ENCODE results near the gene TNKS2. TPM values are rescaled to one million over a fixed set of nuclear protein-coding genes. Genes with fewer than 3 reads are reported as not detected.
"Not testable (repeated sequence)": the region's sequence is repeated elsewhere in the genome, so short reads cannot be mapped to it uniquely, and the experiment has no call there.

The TNKS2 gene
- total and polyA plus RNA-seq, 5 donors, result 6.1 to 21.4 (median 18.4) TPM

- intact Hi-C loops (cut with DNase I), result no loop called here
- H3K27ac ChIP-seq (ENCODE audit: low read length), result peak overlapping the region; percentile 72
- no peaks in the 10 kb centered on the region for H3K4me1 ChIP-seq (ENCODE audit: control insufficient read depth, insufficient read depth, low read length)
- H3K27me3 ChIP-seq (ENCODE audit: control insufficient read depth, insufficient read depth), result no peaks in the 10 kb centered on the region
- H3K4me3 ChIP-seq (ENCODE audit: low read length), result peak overlapping the region; percentile 70
- H3K9me3 ChIP-seq (ENCODE audit: control insufficient read depth, low read length), result no peaks in the 10 kb centered on the region
- DNase-seq, result peak; percentile 20 to 61 (median 61)
- peak; percentile 29 to 49 for ATAC-seq
- 6% methylated on average over 11 of the region's 11 CpGs for WGBS
These were observed 1.7 kb upstream of the TNKS2 start for GRCh38 chr10:91796331-91797047.

GRCh38 chr10:91797048-91797690, 1.1 kb upstream of the TNKS2 start:
- intact Hi-C loops (cut with DNase I), result no loop called here

GRCh38 chr10:91798649-91799611, 704 bp downstream of the TNKS2 start:
- H3K4me1 ChIP-seq (ENCODE audit: control insufficient read depth, insufficient read depth, low read length), result peaks cover 8% of the 10 kb centered on the region
- peak overlapping the region; percentile 70 for H3K4me3 ChIP-seq (ENCODE audit: low read length)
- DNase-seq (peak in 1 of 3 donors; percentile 53), ATAC-seq (peak; percentile 5 to 42)
- under 1% methylated on average over 54 of the region's 54 CpGs for WGBS
- no peaks in the 10 kb centered on the region for H3K9me3 ChIP-seq (ENCODE audit: control insufficient read depth, low read length)
- intact Hi-C loops (cut with DNase I), result no loop called here
- H3K27me3 ChIP-seq (ENCODE audit: control insufficient read depth, insufficient read depth), result no peaks in the 10 kb centered on the region
- H3K27ac ChIP-seq (ENCODE audit: low read length), result peak overlapping the region; percentile 82

More at GRCh38 chr10:91797048-91797690, 1.1 kb upstream of the TNKS2 start:
- H3K4me3 ChIP-seq (ENCODE audit: low read length), result peak overlapping the region; percentile 70
- WGBS, result 45% methylated on average over 3 of the region's 3 CpGs
- no peaks in the 10 kb centered on the region for H3K9me3 ChIP-seq (ENCODE audit: control insufficient read depth, low read length)
- DNase-seq, result no peak
- no peak for ATAC-seq
- no peaks in the 10 kb centered on the region for H3K4me1 ChIP-seq (ENCODE audit: control insufficient read depth, insufficient read depth, low read length)
- no peaks in the 10 kb centered on the region for H3K27me3 ChIP-seq (ENCODE audit: control insufficient read depth, insufficient read depth)
- peak overlapping the region; percentile 67 for H3K27ac ChIP-seq (ENCODE audit: low read length)

- Histone ChIP-seq H3K9me3 (ENCODE audit: control insufficient read depth, low read length) (no peaks in the 10 kb centered on the region), H3K4me3 (ENCODE audit: low read length) (peak overlapping the region; percentile 70), H3K27me3 (ENCODE audit: control insufficient read depth, insufficient read depth) (no peaks in the 10 kb centered on the region), H3K27ac (ENCODE audit: low read length) (no peak overlapping the region), H3K4me1 (ENCODE audit: control insufficient read depth, insufficient read depth, low read length) (peaks cover 8% of the 10 kb centered on the region)
- DNase-seq (no peak), ATAC-seq (no peak)
- intact Hi-C loops (cut with DNase I), result no loop called here
- WGBS, result 26% methylated on average over 4 of the region's 4 CpGs
These were observed 1.4 kb downstream of the TNKS2 start for GRCh38 chr10:91799612-91799975.

- Histone ChIP-seq H3K4me1 (ENCODE audit: control insufficient read depth, insufficient read depth, low read length) (peaks cover 11% of the 10 kb centered on the region), H3K27me3 (ENCODE audit: control insufficient read depth, insufficient read depth) (no peaks in the 10 kb centered on the region), H3K9me3 (ENCODE audit: control insufficient read depth, low read length) (no peaks in the 10 kb centered on the region), H3K4me3 (ENCODE audit: low read length) (peak overlapping the region; percentile 70), H3K27ac (ENCODE audit: low read length) (no peak overlapping the region)
- DNase-seq (no peak), ATAC-seq (no peak)
- 46% methylated on average over 5 of the region's 5 CpGs for WGBS
- intact Hi-C loops (cut with DNase I), result no loop called here
These were observed 2.0 kb downstream of the TNKS2 start for GRCh38 chr10:91800182-91800581.

GRCh38 chr10:91800756-91801155, 2.5 kb downstream of the TNKS2 start:
- 66% methylated on average over 1 of the region's 1 CpG for WGBS
- intact Hi-C loops (cut with DNase I), result no loop called here
- Histone ChIP-seq H3K27me3 (ENCODE audit: control insufficient read depth, insufficient read depth) (no peaks in the 10 kb centered on the region), H3K4me3 (ENCODE audit: low read length) (peak overlapping the region; percentile 70), H3K4me1 (ENCODE audit: control insufficient read depth, insufficient read depth, low read length) (peaks cover 12% of the 10 kb centered on the region), H3K9me3 (ENCODE audit: control insufficient read depth, low read length) (no peaks in the 10 kb centered on the region), H3K27ac (ENCODE audit: low read length) (no peak overlapping the region)
- no peak for DNase-seq
- no peak for ATAC-seq

- ATAC-seq (no peak), DNase-seq (no peak)
- no peaks in the 10 kb centered on the region for H3K9me3 ChIP-seq (ENCODE audit: control insufficient read depth, low read length)
- intact Hi-C loops (cut with DNase I), result no loop called here
- H3K27ac ChIP-seq (ENCODE audit: low read length), result no peak overlapping the region
- over 99% methylated on average over 3 of the region's 3 CpGs for WGBS
- no peak overlapping the region for H3K4me3 ChIP-seq (ENCODE audit: low read length)
- peaks cover 13% of the 10 kb centered on the region for H3K4me1 ChIP-seq (ENCODE audit: control insufficient read depth, insufficient read depth, low read length)
- H3K27me3 ChIP-seq (ENCODE audit: control insufficient read depth, insufficient read depth), result no peaks in the 10 kb centered on the region
These were observed 5.3 kb downstream of the TNKS2 start for GRCh38 chr10:91803386-91804125.

GRCh38 chr10:91804126-91804510, 5.9 kb downstream of the TNKS2 start:
- Histone ChIP-seq H3K27me3 (ENCODE audit: control insufficient read depth, insufficient read depth) (no peaks in the 10 kb centered on the region), H3K4me3 (ENCODE audit: low read length) (no peak overlapping the region), H3K9me3 (ENCODE audit: control insufficient read depth, low read length) (no peaks in the 10 kb centered on the region), H3K4me1 (ENCODE audit: control insufficient read depth, insufficient read depth, low read length) (peaks cover 13% of the 10 kb centered on the region), H3K27ac (ENCODE audit: low read length) (no peak overlapping the region)
- intact Hi-C loops (cut with DNase I), result no loop called here
- ATAC-seq (no peak), DNase-seq (no peak)

GRCh38 chr10:91805110-91805838, 7.0 kb downstream of the TNKS2 start:
- no peak for DNase-seq
- ATAC-seq, result no peak
- H3K4me1 ChIP-seq (ENCODE audit: control insufficient read depth, insufficient read depth, low read length), result peaks cover 13% of the 10 kb centered on the region
- no peak overlapping the region for H3K4me3 ChIP-seq (ENCODE audit: low read length)
- H3K27ac ChIP-seq (ENCODE audit: low read length), result no peak overlapping the region
- WGBS, result 94% methylated on average over 2 of the region's 2 CpGs
- no peaks in the 10 kb centered on the region for H3K27me3 ChIP-seq (ENCODE audit: control insufficient read depth, insufficient read depth)
- intact Hi-C loops (cut with DNase I), result no loop called here
- no peaks in the 10 kb centered on the region for H3K9me3 ChIP-seq (ENCODE audit: control insufficient read depth, low read length)

- H3K4me3 ChIP-seq (ENCODE audit: low read length); H3K27me3 ChIP-seq (ENCODE audit: control insufficient read depth, insufficient read depth); H3K27ac ChIP-seq (ENCODE audit: low read length); DNase-seq; intact Hi-C loops (cut with DNase I); H3K9me3 ChIP-seq (ENCODE audit: control insufficient read depth, low read length): not testable (repeated sequence)
- ATAC-seq, result peak in 1 of 2 donors; percentile 40
- 97% methylated on average over 14 of the region's 14 CpGs for WGBS
- H3K4me1 ChIP-seq (ENCODE audit: control insufficient read depth, insufficient read depth, low read length), result peaks cover 13% of the 10 kb centered on the region
These were observed 9.0 kb downstream of the TNKS2 start for GRCh38 chr10:91807264-91807663.

Measured in right cardiac atrium (tissue), 5 donors.